Lower lobe of right lung (tissue), 2 donors: ENCODE data around the gene CDK3. TPM values are rescaled to one million over a fixed set of nuclear protein-coding genes. Genes with fewer than 3 reads are reported as not detected.

Experiments
- ATAC-seq, 2 donors: fragments of 200-7000 bp; cut with Tn5 transposase; one replicate each; pipeline ENCODE4 v1.9.1; 2020 to 2022; ENCODE audit warnings: mild to moderate bottlenecking in 2 of 2, moderate library complexity in 2 of 2
- DNase-seq: peaks from one replicate; pipeline ENCODE4 v3.0.0-alpha.2; 2020
- H3K27ac ChIP-seq: fragments of 200-600 bp; one replicate; pipeline ENCODE4 v1.8.0; 2022
- H3K27me3 ChIP-seq: fragments of 200-600 bp; one replicate; pipeline ENCODE4 v1.8.0; 2022; ENCODE audit warnings: low read depth
- H3K36me3 ChIP-seq: fragments of 200-600 bp; one replicate; pipeline ENCODE4 v1.8.0; 2022; ENCODE audit warnings: mild to moderate bottlenecking
- H3K4me1 ChIP-seq: fragments of 200-600 bp; one replicate; pipeline ENCODE4 v1.8.0; 2022
- H3K4me3 ChIP-seq: fragments of 200-600 bp; one replicate; pipeline ENCODE4 v1.8.0; 2022; ENCODE audit warnings: mild to moderate bottlenecking
- H3K9me3 ChIP-seq: fragments of 200-600 bp; one replicate; pipeline ENCODE4 v1.8.0; 2022
- intact Hi-C: fragments of 100-400 bp; cut with DNase I; formaldehyde crosslinking; loops from one replicate; pipeline ENCODE4 v1.11.0; 2022
- total RNA-seq: library from RNA; stranded (reverse); fragmentation: NEBNext Ultra II Directional; extraction: Animal tissue kit (Norgen Biotek cat#: 25700); gene quantifications from one replicate; pipeline ENCODE4 v1.2.1, GENCODE V29; 2021
- TF ChIP-seq, protein P1 (sequence below): fragments of 200-600 bp; IDR thresholded peaks from one replicate; pipeline ENCODE4 v1.8.0; 2022; ENCODE audit warnings: antibody characterized with exemption, mild to moderate bottlenecking
- donor health status: DM: no; HTN: yes; CAD: no; lungs with severe emphysema.

CDK3 gene
- total RNA-seq, 1 donor from 2014 or later, result 8.4 TPM

DNA sequence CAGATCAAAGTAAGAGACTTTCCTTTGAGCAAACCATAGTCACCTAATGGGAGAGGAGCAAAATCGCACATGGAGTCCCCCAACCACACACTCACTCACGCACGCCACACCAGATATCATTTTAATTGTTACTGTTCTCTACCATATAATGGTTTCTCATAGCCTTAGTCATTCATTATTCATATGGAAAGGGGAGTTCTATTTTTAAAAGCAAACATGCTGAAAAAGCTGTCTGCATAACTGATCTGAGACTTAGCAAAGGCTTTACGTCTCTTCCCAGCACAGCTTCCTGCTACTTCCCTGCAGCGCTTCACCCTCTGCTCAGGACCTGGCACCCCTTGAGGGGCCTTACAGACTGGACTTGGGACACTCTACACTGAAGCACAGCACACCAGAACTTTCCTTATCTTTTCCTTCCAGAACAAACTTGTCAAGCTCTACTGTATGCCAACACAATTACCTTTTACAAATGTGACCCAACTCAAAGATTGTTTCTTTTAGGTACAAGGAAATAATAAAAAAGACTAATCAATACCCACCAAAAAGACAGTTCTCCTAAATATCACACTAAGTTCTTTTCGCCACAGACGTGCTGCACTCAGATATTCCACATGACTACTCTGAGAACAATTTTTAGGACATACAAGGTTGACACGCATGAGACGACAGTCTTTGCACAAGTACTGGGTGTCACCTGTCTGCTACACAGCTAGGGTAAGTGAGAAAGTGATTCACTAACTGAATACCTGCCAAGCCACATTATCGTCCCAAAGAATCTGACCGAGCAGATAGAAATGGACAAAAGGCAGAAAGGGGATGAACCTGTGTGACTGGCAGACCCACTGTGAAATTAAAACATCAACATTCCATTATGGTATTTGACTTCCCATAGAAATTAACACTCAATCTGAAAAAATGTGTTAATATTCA is 50.1 kb downstream of the CDK3 start:
- peak overlapping the region; percentile 75 for H3K27ac ChIP-seq
- H3K9me3 ChIP-seq, result no peaks in the 10 kb centered on the region
- no peak for DNase-seq
- H3K36me3 ChIP-seq, result peaks cover 99% of the 10 kb centered on the region
- intact Hi-C loops, result no loop called here
- ATAC-seq, result peak; percentile 54 to 60
- H3K4me1 ChIP-seq, result peaks cover 38% of the 10 kb centered on the region
- TF ChIP-seq, protein P1, sequence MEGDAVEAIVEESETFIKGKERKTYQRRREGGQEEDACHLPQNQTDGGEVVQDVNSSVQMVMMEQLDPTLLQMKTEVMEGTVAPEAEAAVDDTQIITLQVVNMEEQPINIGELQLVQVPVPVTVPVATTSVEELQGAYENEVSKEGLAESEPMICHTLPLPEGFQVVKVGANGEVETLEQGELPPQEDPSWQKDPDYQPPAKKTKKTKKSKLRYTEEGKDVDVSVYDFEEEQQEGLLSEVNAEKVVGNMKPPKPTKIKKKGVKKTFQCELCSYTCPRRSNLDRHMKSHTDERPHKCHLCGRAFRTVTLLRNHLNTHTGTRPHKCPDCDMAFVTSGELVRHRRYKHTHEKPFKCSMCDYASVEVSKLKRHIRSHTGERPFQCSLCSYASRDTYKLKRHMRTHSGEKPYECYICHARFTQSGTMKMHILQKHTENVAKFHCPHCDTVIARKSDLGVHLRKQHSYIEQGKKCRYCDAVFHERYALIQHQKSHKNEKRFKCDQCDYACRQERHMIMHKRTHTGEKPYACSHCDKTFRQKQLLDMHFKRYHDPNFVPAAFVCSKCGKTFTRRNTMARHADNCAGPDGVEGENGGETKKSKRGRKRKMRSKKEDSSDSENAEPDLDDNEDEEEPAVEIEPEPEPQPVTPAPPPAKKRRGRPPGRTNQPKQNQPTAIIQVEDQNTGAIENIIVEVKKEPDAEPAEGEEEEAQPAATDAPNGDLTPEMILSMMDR, result no peak
- H3K4me3 ChIP-seq, result no peak overlapping the region
- no peaks in the 10 kb centered on the region for H3K27me3 ChIP-seq

DNA sequence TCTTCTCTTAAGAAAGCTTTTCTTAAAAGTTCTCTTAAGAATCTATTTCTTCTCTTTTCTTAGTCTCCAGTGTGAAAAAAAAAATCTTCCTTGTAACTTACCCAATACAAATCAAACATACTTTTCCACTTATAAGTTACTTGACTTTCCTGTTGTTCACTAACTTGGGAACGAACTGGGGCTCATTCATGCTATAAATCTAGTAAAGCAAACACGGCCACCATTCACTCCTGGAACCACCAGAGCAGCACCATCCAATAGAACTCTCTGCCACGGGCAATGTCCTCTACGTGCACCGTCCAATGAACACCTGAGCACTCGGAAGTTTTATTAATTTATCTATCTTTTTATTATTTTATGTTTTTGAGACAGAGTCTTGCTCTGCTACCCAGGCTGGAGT is 50.9 kb downstream of the CDK3 start:
- Histone ChIP-seq H3K36me3 (peaks cover 99% of the 10 kb centered on the region), H3K27ac (peak overlapping the region; percentile 75), H3K4me1 (peaks cover 38% of the 10 kb centered on the region), H3K9me3 (no peaks in the 10 kb centered on the region), H3K4me3 (no peak overlapping the region), H3K27me3 (no peaks in the 10 kb centered on the region)
- DNase-seq (no peak), ATAC-seq (peak; percentile 17 to 43)
- TF ChIP-seq, protein P1, result no peak
- intact Hi-C loops, result no loop called here

DNA sequence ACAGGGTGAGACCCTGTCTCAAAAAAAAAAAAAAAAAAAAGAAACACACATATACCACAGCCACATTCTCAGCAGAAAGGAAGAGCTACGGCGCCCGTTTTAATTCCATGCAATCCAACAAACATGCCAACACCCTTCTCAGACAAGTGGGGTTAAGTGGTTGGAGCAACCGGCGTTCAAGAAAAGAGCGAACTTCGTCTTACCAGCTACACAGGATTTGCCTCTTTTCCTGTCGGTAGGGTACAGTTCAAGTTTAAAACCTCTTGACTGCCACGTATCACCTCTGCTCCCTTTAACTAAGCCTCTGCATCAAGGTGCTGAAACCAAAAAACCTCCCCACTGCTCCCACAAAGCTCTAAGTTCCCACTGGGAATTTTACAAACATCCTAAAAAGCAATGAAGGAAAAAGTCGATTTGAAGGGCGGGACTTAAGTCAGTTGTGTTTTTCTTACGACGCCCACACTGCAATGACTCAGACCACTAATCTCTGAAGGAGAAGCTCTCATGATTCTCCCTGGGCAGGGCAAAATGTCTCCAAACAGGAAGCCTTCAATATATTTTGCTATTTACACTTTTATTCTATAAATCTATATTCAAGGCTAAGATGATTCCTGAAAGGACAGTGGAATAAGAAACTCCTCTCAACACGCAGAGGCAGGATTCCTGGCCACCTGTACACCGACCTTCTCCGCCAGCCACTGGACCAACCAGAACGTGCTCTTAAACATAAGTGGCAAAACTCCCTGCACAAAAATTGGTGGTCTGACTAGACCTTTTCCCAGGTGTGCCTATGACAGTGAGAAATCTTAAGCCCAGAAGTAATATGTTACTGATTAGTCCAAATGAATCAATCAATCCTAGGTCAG is 52.8 kb downstream of the CDK3 start:
- H3K9me3 ChIP-seq, result no peaks in the 10 kb centered on the region
- no peak for DNase-seq
- peaks cover 32% of the 10 kb centered on the region for H3K4me1 ChIP-seq
- H3K4me3 ChIP-seq, result no peak overlapping the region
- TF ChIP-seq, protein P1, result no peak
- no peaks in the 10 kb centered on the region for H3K27me3 ChIP-seq
- H3K36me3 ChIP-seq, result peaks cover 99% of the 10 kb centered on the region
- ATAC-seq, result peak; percentile 71 to 78
- peak overlapping the region; percentile 71 for H3K27ac ChIP-seq
- intact Hi-C loops, result no loop called here

DNA sequence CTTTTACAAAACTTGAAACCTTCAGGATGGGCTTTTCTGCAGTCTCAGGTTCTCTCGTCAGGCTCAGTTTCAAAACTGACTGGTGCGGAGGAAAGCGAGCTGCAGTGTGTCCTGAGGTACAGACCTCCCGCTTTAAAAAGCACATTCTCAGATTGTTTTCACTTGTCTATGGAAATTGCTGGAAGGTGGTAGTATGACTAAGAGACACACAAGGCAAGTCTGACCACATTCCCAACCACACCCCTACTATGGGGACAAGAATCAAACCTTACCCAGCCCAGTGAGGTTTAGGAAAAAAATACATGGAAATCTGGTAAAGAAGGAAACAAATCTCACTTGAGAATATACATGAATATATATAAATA is 53.4 kb downstream of the CDK3 start:
- intact Hi-C loops, result no loop called here
- H3K27ac ChIP-seq, result peak overlapping the region; percentile 71
- TF ChIP-seq, protein P1, result no peak
- H3K4me1 ChIP-seq, result peaks cover 29% of the 10 kb centered on the region
- no peaks in the 10 kb centered on the region for H3K9me3 ChIP-seq
- H3K4me3 ChIP-seq, result no peak overlapping the region
- DNase-seq (no peak), ATAC-seq (peak; percentile 73 to 74)
- H3K27me3 ChIP-seq, result no peaks in the 10 kb centered on the region
- peaks cover 99% of the 10 kb centered on the region for H3K36me3 ChIP-seq

Other genes starting within 250 kb of the CDK3 start
- 34.0 TPM for gene GALK1, start 235.7 kb upstream of the CDK3 start, total RNA-seq
- gene UNK, start 216.0 kb upstream of the CDK3 start, total RNA-seq, result 31.1 TPM
- gene UNC13D, start 156.5 kb upstream of the CDK3 start, total RNA-seq, result 118 TPM
- 145 TPM for gene WBP2, start 145.5 kb upstream of the CDK3 start, total RNA-seq
- 21.0 TPM for gene TRIM47, start 122.3 kb upstream of the CDK3 start, total RNA-seq
- 32.4 TPM for gene TRIM65, start 103.9 kb upstream of the CDK3 start, total RNA-seq
- gene MRPL38, start 96.0 kb upstream of the CDK3 start, total RNA-seq, result 68.9 TPM
- 13.1 TPM for gene FBF1, start 59.8 kb upstream of the CDK3 start, total RNA-seq
- gene ACOX1, start 21.7 kb upstream of the CDK3 start, total RNA-seq, result 67.1 TPM
- gene TEN1, start 21.6 kb upstream of the CDK3 start, total RNA-seq, result 14.6 TPM
- gene EVPL, start 26.5 kb downstream of the CDK3 start, total RNA-seq, result 36.8 TPM
- 65.0 TPM for gene SRP68, start 71.7 kb downstream of the CDK3 start, total RNA-seq
- gene GALR2, start 73.9 kb downstream of the CDK3 start, total RNA-seq, result not detected
- gene ZACN, start 78.3 kb downstream of the CDK3 start, total RNA-seq, result not detected
- gene EXOC7, start 102.9 kb downstream of the CDK3 start, total RNA-seq, result 118 TPM
- 21.5 TPM for gene FOXJ1, start 140.4 kb downstream of the CDK3 start, total RNA-seq
- gene RNF157, start 239.6 kb downstream of the CDK3 start, total RNA-seq, result 2.4 TPM